Measurements from ENCODE around the gene ADAR. TPM values are rescaled to one million over a fixed set of nuclear protein-coding genes. Genes with fewer than 3 reads are reported as not detected.

The ADAR gene
- total RNA-seq, 1 donor from 2014 or later, result 61.3 TPM

DNA sequence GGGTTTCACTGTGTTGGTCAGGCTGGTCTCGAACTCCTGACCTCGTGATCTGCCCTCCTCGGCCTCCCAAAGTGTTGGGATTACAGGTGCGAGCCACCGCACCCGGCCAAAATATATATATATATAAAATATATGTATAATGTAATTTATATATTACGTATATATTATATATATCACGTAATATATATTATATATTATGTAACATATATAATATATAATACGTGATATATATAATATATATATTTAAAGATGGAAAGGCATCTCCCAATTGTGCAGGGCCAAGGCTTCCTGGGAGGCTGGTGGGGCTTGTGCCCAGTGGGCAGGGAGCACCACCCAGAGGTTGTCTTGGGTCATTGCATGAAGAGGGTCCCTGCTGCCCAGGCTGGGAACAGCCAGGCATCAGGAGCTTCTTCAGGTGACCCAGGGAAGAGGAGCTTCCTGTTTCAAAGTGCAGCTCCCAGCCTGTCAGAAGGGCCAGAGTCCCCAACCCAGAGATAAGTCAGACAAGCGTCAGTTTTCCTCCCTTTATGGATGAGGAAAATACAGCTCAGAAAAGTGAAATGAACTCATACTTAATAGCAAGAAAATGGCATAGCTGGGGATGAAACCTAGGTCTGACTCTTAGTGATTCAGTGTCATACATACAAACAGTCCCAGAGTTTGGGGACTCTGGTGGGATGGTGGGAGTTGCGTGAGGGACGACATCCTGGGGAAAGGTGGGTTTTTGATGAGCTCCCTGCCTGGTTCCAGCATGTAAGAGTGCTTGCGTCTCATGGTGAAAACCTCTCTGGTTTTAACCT lies 61.5 kb downstream of the ADAR start:
- ATAC-seq, result peak; percentile 75
- DNase-seq, result peak; percentile 65
- intact Hi-C loops (cut with micrococcal nuclease), result loop anchor here (5.0 kb wide), 1 partner anchor 64 kb away; no protein-coding TSS in a partner anchor

- intact Hi-C loops (cut with micrococcal nuclease), result no loop called here
- DNase-seq (no peak), ATAC-seq (no peak)
Observed at GRCh38 chr1:154541231-154541630, 66.8 kb downstream of the ADAR start.

DNA sequence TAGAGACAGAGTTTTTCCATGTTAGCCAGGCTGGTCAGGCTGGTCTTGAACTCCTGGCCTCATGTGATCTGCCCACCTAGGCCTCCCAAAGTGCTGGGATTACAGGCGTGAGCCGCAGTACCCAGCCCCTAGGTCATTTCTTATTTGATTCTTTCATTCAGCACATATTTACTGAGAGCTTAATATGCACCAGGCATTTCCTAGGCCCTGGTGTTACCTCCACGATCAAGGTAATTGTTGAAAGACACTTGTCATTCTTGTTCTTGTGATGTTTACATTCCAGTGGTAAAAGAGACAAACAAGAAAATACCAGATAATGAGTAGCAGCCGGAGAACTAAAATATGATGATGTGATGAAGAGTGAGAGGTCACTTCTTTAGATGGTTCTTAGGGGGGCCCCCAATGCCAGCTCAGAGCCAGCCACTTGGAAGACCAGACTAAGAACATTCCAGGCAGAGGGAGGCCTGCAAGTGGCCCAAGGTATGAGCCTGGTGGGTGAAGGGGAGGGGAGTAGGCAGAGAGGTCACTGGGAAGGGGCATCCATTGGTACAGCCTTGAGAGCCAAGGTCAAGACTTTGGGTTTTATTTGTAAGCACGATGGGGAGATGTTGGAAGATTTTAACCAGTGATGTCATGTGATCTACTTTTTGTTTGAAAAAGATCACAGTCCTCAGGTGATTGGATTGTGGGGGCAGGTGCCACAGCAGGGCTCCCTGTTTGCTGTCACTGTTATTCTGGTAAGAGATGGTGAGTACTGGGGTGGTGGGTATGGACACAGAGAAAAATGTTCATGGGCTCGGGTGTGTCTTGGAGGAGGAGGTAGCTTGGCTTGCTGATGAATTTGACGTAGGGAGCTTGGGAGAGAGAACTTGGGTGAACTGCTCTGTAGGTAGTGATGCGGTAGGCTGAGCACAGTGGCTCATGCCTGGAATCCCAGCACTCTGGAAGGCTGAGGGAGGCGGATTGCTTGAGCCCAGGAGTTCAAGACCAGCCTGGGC lies 68.2 kb downstream of the ADAR start:
- no peak for DNase-seq
- intact Hi-C loops (cut with micrococcal nuclease), result no loop called here
- ATAC-seq, result no peak

- ATAC-seq (no peak), DNase-seq (no peak)
- intact Hi-C loops (cut with micrococcal nuclease), result no loop called here
Observed at GRCh38 chr1:154536570-154536969, 71.4 kb downstream of the ADAR start.

- intact Hi-C loops (cut with micrococcal nuclease), result no loop called here
- DNase-seq (no peak), ATAC-seq (peak; percentile 29)
Observed at GRCh38 chr1:154533952-154534844, 73.8 kb downstream of the ADAR start.

Other genes with a start within 250 kb of the ADAR start
- gene IL6R, start 202.8 kb downstream of the ADAR start, total RNA-seq, result 15.3 TPM
- 1.9 TPM for gene TDRD10, start 106.0 kb downstream of the ADAR start, total RNA-seq
- 10.2 TPM for gene SHE, start 105.8 kb downstream of the ADAR start, total RNA-seq
- 68.7 TPM for gene UBE2Q1, start 49.5 kb downstream of the ADAR start, total RNA-seq
- not detected for gene CHRNB2, start 40.4 kb downstream of the ADAR start, total RNA-seq